HL-60 (cell line): ENCODE results near the gene NHERF2.

Experiments
- GABPA ChIP-seq: IDR thresholded peaks from 2 replicates; pipeline ENCODE4 v1.6.1; 2012; ENCODE audit warnings: low read depth
- POLR2AphosphoS5 ChIP-seq: IDR thresholded peaks from 2 replicates; pipeline ENCODE4 v1.6.1; 2012; ENCODE audit warnings: low read depth
- TF ChIP-seq, protein P1 (sequence below): IDR thresholded peaks from one replicate; pipeline ENCODE4 v1.5.1; 2011; ENCODE audit warnings: low read length, control low read depth, inconsistent platforms; ENCODE audit not compliant: insufficient read depth
- TF ChIP-seq, protein P2 (sequence below): IDR thresholded peaks from 2 replicates; pipeline ENCODE4 v1.6.1; 2012; ENCODE audit warnings: low read depth; ENCODE audit not compliant: insufficient replicate concordance

GRCh38 chr16:2030036-2030435 lies 3.3 kb downstream of the NHERF2 start:
- TF ChIP-seq, protein P1, sequence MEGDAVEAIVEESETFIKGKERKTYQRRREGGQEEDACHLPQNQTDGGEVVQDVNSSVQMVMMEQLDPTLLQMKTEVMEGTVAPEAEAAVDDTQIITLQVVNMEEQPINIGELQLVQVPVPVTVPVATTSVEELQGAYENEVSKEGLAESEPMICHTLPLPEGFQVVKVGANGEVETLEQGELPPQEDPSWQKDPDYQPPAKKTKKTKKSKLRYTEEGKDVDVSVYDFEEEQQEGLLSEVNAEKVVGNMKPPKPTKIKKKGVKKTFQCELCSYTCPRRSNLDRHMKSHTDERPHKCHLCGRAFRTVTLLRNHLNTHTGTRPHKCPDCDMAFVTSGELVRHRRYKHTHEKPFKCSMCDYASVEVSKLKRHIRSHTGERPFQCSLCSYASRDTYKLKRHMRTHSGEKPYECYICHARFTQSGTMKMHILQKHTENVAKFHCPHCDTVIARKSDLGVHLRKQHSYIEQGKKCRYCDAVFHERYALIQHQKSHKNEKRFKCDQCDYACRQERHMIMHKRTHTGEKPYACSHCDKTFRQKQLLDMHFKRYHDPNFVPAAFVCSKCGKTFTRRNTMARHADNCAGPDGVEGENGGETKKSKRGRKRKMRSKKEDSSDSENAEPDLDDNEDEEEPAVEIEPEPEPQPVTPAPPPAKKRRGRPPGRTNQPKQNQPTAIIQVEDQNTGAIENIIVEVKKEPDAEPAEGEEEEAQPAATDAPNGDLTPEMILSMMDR: no peak
- no peak for TF ChIP-seq POLR2AphosphoS5
- TF ChIP-seq GABPA: no peak
- TF ChIP-seq, protein P2, sequence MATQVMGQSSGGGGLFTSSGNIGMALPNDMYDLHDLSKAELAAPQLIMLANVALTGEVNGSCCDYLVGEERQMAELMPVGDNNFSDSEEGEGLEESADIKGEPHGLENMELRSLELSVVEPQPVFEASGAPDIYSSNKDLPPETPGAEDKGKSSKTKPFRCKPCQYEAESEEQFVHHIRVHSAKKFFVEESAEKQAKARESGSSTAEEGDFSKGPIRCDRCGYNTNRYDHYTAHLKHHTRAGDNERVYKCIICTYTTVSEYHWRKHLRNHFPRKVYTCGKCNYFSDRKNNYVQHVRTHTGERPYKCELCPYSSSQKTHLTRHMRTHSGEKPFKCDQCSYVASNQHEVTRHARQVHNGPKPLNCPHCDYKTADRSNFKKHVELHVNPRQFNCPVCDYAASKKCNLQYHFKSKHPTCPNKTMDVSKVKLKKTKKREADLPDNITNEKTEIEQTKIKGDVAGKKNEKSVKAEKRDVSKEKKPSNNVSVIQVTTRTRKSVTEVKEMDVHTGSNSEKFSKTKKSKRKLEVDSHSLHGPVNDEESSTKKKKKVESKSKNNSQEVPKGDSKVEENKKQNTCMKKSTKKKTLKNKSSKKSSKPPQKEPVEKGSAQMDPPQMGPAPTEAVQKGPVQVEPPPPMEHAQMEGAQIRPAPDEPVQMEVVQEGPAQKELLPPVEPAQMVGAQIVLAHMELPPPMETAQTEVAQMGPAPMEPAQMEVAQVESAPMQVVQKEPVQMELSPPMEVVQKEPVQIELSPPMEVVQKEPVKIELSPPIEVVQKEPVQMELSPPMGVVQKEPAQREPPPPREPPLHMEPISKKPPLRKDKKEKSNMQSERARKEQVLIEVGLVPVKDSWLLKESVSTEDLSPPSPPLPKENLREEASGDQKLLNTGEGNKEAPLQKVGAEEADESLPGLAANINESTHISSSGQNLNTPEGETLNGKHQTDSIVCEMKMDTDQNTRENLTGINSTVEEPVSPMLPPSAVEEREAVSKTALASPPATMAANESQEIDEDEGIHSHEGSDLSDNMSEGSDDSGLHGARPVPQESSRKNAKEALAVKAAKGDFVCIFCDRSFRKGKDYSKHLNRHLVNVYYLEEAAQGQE: no peak
